HepG2 (cell line): ENCODE results near the gene UBC. TPM values are rescaled to one million over a fixed set of nuclear protein-coding genes. Genes with fewer than 3 reads are reported as not detected.
"Not testable (repeated sequence)": the region's sequence is repeated elsewhere in the genome, so short reads cannot be mapped to it uniquely, and the experiment has no call there.

Source experiments
- ATAC-seq: fragments of 200-7000 bp; cut with Tn5 transposase; 3 replicates; pipeline ENCODE4 v1.9.1; 2020; ENCODE audit warnings: mild to moderate bottlenecking, moderate library complexity
- BruUV-seq: library from RNA; stranded (reverse); fragments of 400-500 nt; replicated peaks from 2 replicates; lab custom pipeline; 2021; lab: Mats Ljungman, UMichigan
- CTCF ChIA-PET: fragments of 300-600 bp; formaldehyde crosslinking; extraction: SDS; loops from one replicate; lab custom pipeline; 2021; ENCODE audit warnings: low total read pairs, inconsistent platforms, low intra/inter-chr PET ratio; lab: Yijun Ruan, JAX
- POLR2A ChIA-PET: fragments of 350-600 bp; sonication (Branson Sonifier 250); formaldehyde crosslinking; loops from one replicate; lab custom pipeline; 2020; ENCODE audit warnings: antibody characterized with exemption, inconsistent platforms; lab: Yijun Ruan, JAX
- DNase-seq: peaks from one replicate; pipeline ENCODE4 v3.0.0-alpha.2; 2015; ENCODE audit warnings: low spot score
- FAIRE-seq: peaks from 3 replicates; lab custom pipeline; 2011; peaks lifted over from hg19 to GRCh38; lab: Jason Lieb, UNC
- H2AFZ ChIP-seq: one replicate; pipeline ENCODE4 v1.6.1; 2011; ENCODE audit warnings: low read length, inconsistent platforms
- H3K27ac ChIP-seq: fragments of 300-600 bp; 3 replicates; pipeline ENCODE4 v1.8.0; 2011; ENCODE audit warnings: mixed run types, mild to moderate bottlenecking, mixed read lengths, low read length, inconsistent platforms; ENCODE audit not compliant: insufficient read depth; ENCODE audit errors: extremely low read length
- H3K27me3 ChIP-seq, 2 experiments: fragments of 200-600 bp in 1 of 2; 2 replicates in 1 of 2; 3 replicates in 1 of 2; pipeline versions ENCODE4 v1.6.0 to v1.8.0; 2011; ENCODE audit warnings: low read length in 2 of 2, mild to moderate bottlenecking in 2 of 2, moderate library complexity in 2 of 2, inconsistent platforms in 1 of 2; ENCODE audit not compliant: insufficient read depth in 2 of 2, control insufficient read depth in 1 of 2
- H3K36me3 ChIP-seq, 2 experiments: fragments of 200-600 bp in 1 of 2; replicated peaks in 1 of 2; 2 replicates in 1 of 2; 3 replicates in 1 of 2; pipeline versions ENCODE4 v1.5.1 to v1.8.0; 2011; ENCODE audit warnings: low read length in 2 of 2, inconsistent platforms in 1 of 2; ENCODE audit not compliant: insufficient read depth in 2 of 2, control insufficient read depth in 1 of 2
- H3K4me1 ChIP-seq: 2 replicates; pipeline ENCODE4 v1.5.1; 2012; ENCODE audit warnings: low read length, inconsistent platforms; ENCODE audit not compliant: insufficient read depth
- H3K4me2 ChIP-seq: 2 replicates; pipeline ENCODE4 v1.6.0; 2011; ENCODE audit warnings: low read depth, low read length, inconsistent platforms
- H3K4me3 ChIP-seq, 3 experiments: fragments of 200-600 bp in 1 of 3; sonication (generic), shearing (Covaris generic) in 1 of 3; replicated peaks in 1 of 3; 2 replicates each; pipeline ENCODE4 v1.5.1; 2011 to 2016; ENCODE audit warnings: low read length in 3 of 3, inconsistent platforms in 2 of 3, low read depth in 2 of 3, mild to moderate bottlenecking in 2 of 3, control low read depth in 1 of 3, mixed read lengths in 1 of 3; ENCODE audit not compliant: insufficient read depth in 1 of 3
- H3K79me2 ChIP-seq: one replicate; pipeline ENCODE4 v1.6.1; 2011; ENCODE audit warnings: low read length, inconsistent platforms; ENCODE audit not compliant: insufficient read depth
- H3K9ac ChIP-seq: 2 replicates; pipeline ENCODE4 v1.6.0; 2011; ENCODE audit warnings: mild to moderate bottlenecking, low read depth, low read length, inconsistent platforms; ENCODE audit not compliant: insufficient read depth
- H3K9me3 ChIP-seq: 2 replicates; pipeline ENCODE4 v1.5.1; 2012; ENCODE audit warnings: mild to moderate bottlenecking, low read length
- H4K20me1 ChIP-seq: 2 replicates; pipeline ENCODE4 v1.6.0; 2011; ENCODE audit warnings: inconsistent platforms, mild to moderate bottlenecking, low read length, moderate library complexity; ENCODE audit not compliant: insufficient read depth
- ARNT2 ChIP-seq: sonication (generic); formaldehyde crosslinking; IDR thresholded peaks from 2 replicates; pipeline ENCODE4 v1.8.0; 2022; ENCODE audit warnings: mild to moderate bottlenecking, low read depth, missing genetic modification reagents, moderate library complexity
- CREB1 ChIP-seq, 2 experiments: fragments of 450-650 bp in 1 of 2; IDR thresholded peaks; 2 replicates each; pipeline ENCODE4 v1.6.1; 2016 to 2017; ENCODE audit warnings: control low read depth in 1 of 2, mild to moderate bottlenecking in 1 of 2, missing compliant biosample characterization in 1 of 2, missing genetic modification characterization in 1 of 2
- HDAC1 ChIP-seq: sonication (generic); formaldehyde crosslinking; IDR thresholded peaks from 2 replicates; pipeline ENCODE4 v1.5.1; 2020; ENCODE audit warnings: mild to moderate bottlenecking, missing genetic modification reagents
- MAZ ChIP-seq, 2 experiments: sonication (generic) in 1 of 2; formaldehyde crosslinking in 1 of 2; IDR thresholded peaks; 2 replicates each; pipeline versions ENCODE4 v1.5.0 to v1.6.1; 2012 to 2020; ENCODE audit warnings: low read depth in 2 of 2, mild to moderate bottlenecking in 2 of 2, borderline replicate concordance in 1 of 2, improper control_type of control experiment in 1 of 2, low read length in 1 of 2, missing genetic modification reagents in 1 of 2, moderate library complexity in 1 of 2
- RCOR2 ChIP-seq: IDR thresholded peaks from 2 replicates; pipeline ENCODE4 v1.6.1; 2016; ENCODE audit warnings: missing biosample characterization, missing genetic modification reagents
- ZMYM3 ChIP-seq: sonication (generic); formaldehyde crosslinking; IDR thresholded peaks from 2 replicates; pipeline ENCODE4 v1.5.1; 2020; ENCODE audit warnings: mild to moderate bottlenecking, missing genetic modification reagents
- ZNF138 ChIP-seq: sonication (generic); formaldehyde crosslinking; IDR thresholded peaks from 2 replicates; pipeline ENCODE4 v1.5.0; 2020; ENCODE audit warnings: mild to moderate bottlenecking, low read depth, missing genetic modification reagents
- ZNF724P ChIP-seq: sonication (generic); formaldehyde crosslinking; IDR thresholded peaks from 2 replicates; pipeline ENCODE4 v1.8.0; 2022; ENCODE audit warnings: missing genetic modification reagents, borderline replicate concordance
- ZNF747 ChIP-seq: sonication (generic); formaldehyde crosslinking; IDR thresholded peaks from 2 replicates; pipeline ENCODE4 v1.8.1; 2023; ENCODE audit warnings: missing genetic modification reagents, mild to moderate bottlenecking, borderline replicate concordance
- ZNF772 ChIP-seq: sonication (generic); formaldehyde crosslinking; IDR thresholded peaks from 2 replicates; pipeline ENCODE4 v1.5.0; 2020; ENCODE audit warnings: mild to moderate bottlenecking, missing genetic modification reagents
- ZNF788 ChIP-seq: sonication (generic); formaldehyde crosslinking; IDR thresholded peaks from 2 replicates; pipeline ENCODE4 v1.5.0; 2020; ENCODE audit warnings: mild to moderate bottlenecking, missing genetic modification reagents, borderline replicate concordance
- WGBS: methylation state at CpG from one replicate; pipeline ENCODE4 v1.1.6; 2017; ENCODE audit warnings: low lambda C conversion rate; 5-methylcytosine and 5-hydroxymethylcytosine counted together
- in situ Hi-C: cut with HindIII; loops from 2 replicates; pipeline ENCODE4 v1.10.0; 2017; ENCODE audit warnings: low pct_unique_long_range_greater_than_20kb; ENCODE audit not compliant: extremely low pct_ligation_motif_present
- intact Hi-C: fragments of 100-400 bp; cut with micrococcal nuclease; formaldehyde crosslinking; loops from one replicate; pipeline ENCODE4 v1.10.0; 2022; ENCODE audit not compliant: unreplicated experiment
- polyA plus RNA-seq, 8 experiments: library from polyadenylated mRNA; depleted of rRNA in 3 of 8; stranded (reverse) in 7 of 8; unstranded in 1 of 8; fragments of >200 nt; fragmentation: Illumina TruSeq in 4 of 8; extraction: Trizol in 4 of 8; gene quantifications; 2 replicates each; pipeline versions ENCODE4 v1.2.1 to v1.2.3, GENCODE V29; 2011 to 2016; ENCODE audit warnings: low read depth in 4 of 8, missing spikeins in 1 of 8, mixed read lengths in 1 of 8; ENCODE audit not compliant: insufficient read depth in 1 of 8
- total RNA-seq, 5 experiments: library from RNA; depleted of rRNA; stranded (reverse); fragments of >200 nt; fragmentation: Illumina TruSeq; extraction: Trizol; gene quantifications; 2 replicates each; pipeline ENCODE4 v1.2.3, GENCODE V29; 2016; ENCODE audit warnings: low read depth in 1 of 5
- TF ChIP-seq, protein P1 (sequence below): sonication (generic); formaldehyde crosslinking; IDR thresholded peaks from 2 replicates; pipeline ENCODE4 v1.9.0; 2021; ENCODE audit warnings: mild to moderate bottlenecking, missing genetic modification reagents

UBC gene
- total and polyA plus RNA-seq, 2 of the 13 experiments (the other 11 are each of a cell fraction or from before 2014, with no cell fraction given) = 805 to 1,432 TPM

DNA sequence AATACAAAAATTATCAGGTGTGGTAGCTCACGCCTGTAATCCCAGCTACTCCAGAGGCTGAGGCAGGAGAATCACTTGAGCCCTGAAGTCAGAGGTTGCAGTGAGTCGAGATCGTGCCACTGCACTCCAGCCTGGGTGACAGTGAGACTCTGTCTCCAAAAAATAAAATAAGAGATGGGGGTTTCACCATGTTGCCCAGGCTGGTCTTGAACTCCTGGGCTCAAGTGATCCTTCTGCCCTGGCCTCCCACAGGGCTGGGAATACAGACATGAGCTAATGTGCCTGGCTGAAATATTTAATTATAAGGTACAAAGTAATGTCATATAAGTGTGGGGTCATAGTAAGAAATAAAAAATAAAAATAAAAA, 4.2 kb upstream of the UBC start:
- intact Hi-C loops = loop anchor here (2.0 kb wide), 1 partner anchor 20 kb away; no protein-coding TSS in a partner anchor
- Histone ChIP-seq H3K4me3 (peak overlapping the region; percentile 34 to 99 (median 47); a peak in 5 of 6 replicates), H3K79me2 (peaks cover 22% of the 10 kb centered on the region), H3K27ac (peak overlapping the region; percentile 100), H3K4me2 (peak overlapping the region; percentile 97), H3K4me1 (peaks cover 61% of the 10 kb centered on the region), H3K9ac (peak overlapping the region; percentile 99)
- POLR2A ChIA-PET = interaction anchor here (1.1 to 12.4 kb wide), 5 partner anchors 9 to 174 kb away, joined by 3 to 199 read pairs (median 61); no protein-coding TSS in a partner anchor
- DNase-seq; H3K27me3 ChIP-seq; H2AFZ ChIP-seq; FAIRE-seq; ATAC-seq; H3K36me3 ChIP-seq; BruUV-seq; H3K9me3 ChIP-seq; CTCF ChIA-PET; in situ Hi-C loops; H4K20me1 ChIP-seq; TF ChIP-seq CREB1 (IDR thresholded peaks at IDR 0.05); MAZ (IDR thresholded peaks at IDR 0.05; ENCODE audit: borderline replicate concordance, low read depth, low read length): not testable (repeated sequence)
- 0% methylated on average over 3 of the region's 3 CpGs for WGBS
- TF ChIP-seq CREB1 (CRISPR knock-in tag; IDR thresholded peaks at IDR 0.05) = 0 out of 2 replicates have a peak, but pooled peaks have one; percentile 20
- TF ChIP-seq MAZ (CRISPR knock-in tag; IDR thresholded peaks at IDR 0.05; ENCODE audit: low read depth) = 0 out of 2 replicates have a peak, but pooled peaks have one; percentile 36
- TF ChIP-seq ZMYM3 (CRISPR knock-in tag) = peak; percentile 71; the same call in 1 of the 2 replicates
- 0 out of 2 replicates have a peak, but pooled peaks have one; percentile 19 for TF ChIP-seq ZNF724P
- TF ChIP-seq ZNF747 (CRISPR knock-in tag) = 0 out of 2 replicates have a peak, but pooled peaks have one; percentile 34
- TF ChIP-seq RCOR2 (CRISPR knock-in tag) = 0 out of 2 replicates have a peak, but pooled peaks have one; percentile 5
- TF ChIP-seq ZNF138 (CRISPR knock-in tag) = 0 out of 2 replicates have a peak, but pooled peaks have one; percentile 42
- TF ChIP-seq HDAC1 = 0 out of 2 replicates have a peak, but pooled peaks have one; percentile 7
- TF ChIP-seq, protein P1, sequence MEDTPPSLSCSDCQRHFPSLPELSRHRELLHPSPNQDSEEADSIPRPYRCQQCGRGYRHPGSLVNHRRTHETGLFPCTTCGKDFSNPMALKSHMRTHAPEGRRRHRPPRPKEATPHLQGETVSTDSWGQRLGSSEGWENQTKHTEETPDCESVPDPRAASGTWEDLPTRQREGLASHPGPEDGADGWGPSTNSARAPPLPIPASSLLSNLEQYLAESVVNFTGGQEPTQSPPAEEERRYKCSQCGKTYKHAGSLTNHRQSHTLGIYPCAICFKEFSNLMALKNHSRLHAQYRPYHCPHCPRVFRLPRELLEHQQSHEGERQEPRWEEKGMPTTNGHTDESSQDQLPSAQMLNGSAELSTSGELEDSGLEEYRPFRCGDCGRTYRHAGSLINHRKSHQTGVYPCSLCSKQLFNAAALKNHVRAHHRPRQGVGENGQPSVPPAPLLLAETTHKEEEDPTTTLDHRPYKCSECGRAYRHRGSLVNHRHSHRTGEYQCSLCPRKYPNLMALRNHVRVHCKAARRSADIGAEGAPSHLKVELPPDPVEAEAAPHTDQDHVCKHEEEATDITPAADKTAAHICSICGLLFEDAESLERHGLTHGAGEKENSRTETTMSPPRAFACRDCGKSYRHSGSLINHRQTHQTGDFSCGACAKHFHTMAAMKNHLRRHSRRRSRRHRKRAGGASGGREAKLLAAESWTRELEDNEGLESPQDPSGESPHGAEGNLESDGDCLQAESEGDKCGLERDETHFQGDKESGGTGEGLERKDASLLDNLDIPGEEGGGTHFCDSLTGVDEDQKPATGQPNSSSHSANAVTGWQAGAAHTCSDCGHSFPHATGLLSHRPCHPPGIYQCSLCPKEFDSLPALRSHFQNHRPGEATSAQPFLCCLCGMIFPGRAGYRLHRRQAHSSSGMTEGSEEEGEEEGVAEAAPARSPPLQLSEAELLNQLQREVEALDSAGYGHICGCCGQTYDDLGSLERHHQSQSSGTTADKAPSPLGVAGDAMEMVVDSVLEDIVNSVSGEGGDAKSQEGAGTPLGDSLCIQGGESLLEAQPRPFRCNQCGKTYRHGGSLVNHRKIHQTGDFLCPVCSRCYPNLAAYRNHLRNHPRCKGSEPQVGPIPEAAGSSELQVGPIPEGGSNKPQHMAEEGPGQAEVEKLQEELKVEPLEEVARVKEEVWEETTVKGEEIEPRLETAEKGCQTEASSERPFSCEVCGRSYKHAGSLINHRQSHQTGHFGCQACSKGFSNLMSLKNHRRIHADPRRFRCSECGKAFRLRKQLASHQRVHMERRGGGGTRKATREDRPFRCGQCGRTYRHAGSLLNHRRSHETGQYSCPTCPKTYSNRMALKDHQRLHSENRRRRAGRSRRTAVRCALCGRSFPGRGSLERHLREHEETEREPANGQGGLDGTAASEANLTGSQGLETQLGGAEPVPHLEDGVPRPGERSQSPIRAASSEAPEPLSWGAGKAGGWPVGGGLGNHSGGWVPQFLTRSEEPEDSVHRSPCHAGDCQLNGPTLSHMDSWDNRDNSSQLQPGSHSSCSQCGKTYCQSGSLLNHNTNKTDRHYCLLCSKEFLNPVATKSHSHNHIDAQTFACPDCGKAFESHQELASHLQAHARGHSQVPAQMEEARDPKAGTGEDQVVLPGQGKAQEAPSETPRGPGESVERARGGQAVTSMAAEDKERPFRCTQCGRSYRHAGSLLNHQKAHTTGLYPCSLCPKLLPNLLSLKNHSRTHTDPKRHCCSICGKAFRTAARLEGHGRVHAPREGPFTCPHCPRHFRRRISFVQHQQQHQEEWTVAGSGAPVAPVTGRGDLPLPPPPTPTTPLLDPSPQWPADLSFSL (CRISPR knock-in tag) = 0 out of 2 replicates have a peak, but pooled peaks have one; percentile 15
- 0 out of 2 replicates have a peak, but pooled peaks have one; percentile 53 for TF ChIP-seq ZNF772
- peak; percentile 54; the same call in 1 of the 2 replicates for TF ChIP-seq ZNF788 (CRISPR knock-in tag)
- TF ChIP-seq ARNT2 (CRISPR knock-in tag) = 0 out of 2 replicates have a peak, but pooled peaks have one; percentile 21
